GM21423 (cell line): Measurements from ENCODE around the gene SYNE2.

Experiments used
- ATAC-seq: cut with Tn5 transposase; IDR thresholded peaks from one replicate; pipeline ENCODE4 v1.9.1; 2021; ENCODE audit warnings: mild to moderate bottlenecking, moderate library complexity; ENCODE audit not compliant: unreplicated experiment

Gene SYNE2

GRCh38 chr14:64069634-64070359 lies 217.0 kb downstream of the SYNE2 start:
- no peak for ATAC-seq

DNA sequence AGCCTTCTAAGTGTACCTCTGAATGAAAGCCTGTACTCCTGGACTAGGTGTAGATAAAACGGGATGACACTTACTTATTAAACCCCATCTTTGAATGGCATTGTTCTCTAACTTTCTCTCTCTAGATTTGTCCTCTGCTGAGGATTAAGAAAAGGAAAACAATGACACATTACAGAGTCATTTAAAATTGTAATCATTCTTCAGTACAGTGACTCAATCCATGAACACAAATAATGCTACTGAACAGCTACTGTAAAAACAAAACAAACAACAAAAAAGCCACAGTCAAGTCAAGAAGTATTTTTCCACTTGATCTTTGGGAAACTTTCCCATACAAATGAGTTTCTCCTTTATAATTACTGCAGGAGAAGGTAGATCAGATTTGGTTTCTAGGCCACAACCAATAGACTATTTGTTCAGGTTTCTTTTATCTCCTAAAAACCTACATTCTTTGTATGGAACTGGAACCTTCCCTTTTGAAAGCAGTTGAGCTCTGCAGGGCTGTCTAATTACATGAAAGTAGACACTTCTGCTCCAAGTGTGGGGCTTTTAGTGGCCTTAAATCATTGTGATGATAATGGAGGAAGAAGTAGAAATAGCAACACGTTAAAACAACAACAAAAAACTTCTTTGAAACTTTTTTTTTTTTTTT lies 222.3 kb downstream of the SYNE2 start:
- no peak for ATAC-seq

- ATAC-seq, result no peak
Measured at GRCh38 chr14:64075613-64076005, 222.8 kb downstream of the SYNE2 start.

DNA sequence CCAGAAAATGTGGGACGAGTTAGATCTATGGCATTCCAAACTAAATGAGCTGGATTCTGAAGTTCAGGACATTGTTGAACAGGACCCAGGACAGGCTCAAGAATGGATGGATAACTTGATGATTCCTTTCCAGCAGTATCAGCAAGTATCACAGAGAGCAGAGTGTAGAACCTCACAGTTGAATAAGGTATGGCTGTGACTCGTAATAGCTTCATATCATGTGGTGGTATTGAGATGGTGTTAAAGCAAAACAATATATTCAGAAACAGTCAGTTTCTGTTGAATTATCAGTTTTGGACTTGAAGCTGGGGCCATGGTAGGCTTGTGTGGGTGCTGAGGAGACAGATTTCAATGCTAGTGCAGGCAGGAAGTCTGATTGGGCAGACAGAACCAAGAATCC lies 227.6 kb downstream of the SYNE2 start:
- no peak for ATAC-seq

- ATAC-seq, result no peak
Measured at GRCh38 chr14:64081174-64081746, 228.5 kb downstream of the SYNE2 start.

GRCh38 chr14:64082837-64083236 lies 230.0 kb downstream of the SYNE2 start:
- no peak for ATAC-seq

DNA sequence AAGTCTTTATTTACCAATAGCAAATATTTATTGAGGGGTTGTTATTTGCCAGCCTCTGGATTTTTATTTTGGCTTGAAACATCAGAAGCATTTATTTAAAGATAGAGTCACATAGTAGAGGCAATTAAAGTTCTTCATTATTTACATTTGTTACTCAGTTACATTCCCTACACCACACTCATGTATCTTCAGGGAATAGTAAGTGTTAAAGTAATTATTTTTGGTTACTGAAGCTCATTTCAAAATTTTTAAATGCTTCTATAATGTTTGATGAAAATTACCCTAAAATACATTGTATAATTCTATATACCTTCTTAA lies 235.8 kb downstream of the SYNE2 start:
- ATAC-seq, result no peak

- ATAC-seq, result no peak
Measured at GRCh38 chr14:64089920-64090319, 237.1 kb downstream of the SYNE2 start.

DNA sequence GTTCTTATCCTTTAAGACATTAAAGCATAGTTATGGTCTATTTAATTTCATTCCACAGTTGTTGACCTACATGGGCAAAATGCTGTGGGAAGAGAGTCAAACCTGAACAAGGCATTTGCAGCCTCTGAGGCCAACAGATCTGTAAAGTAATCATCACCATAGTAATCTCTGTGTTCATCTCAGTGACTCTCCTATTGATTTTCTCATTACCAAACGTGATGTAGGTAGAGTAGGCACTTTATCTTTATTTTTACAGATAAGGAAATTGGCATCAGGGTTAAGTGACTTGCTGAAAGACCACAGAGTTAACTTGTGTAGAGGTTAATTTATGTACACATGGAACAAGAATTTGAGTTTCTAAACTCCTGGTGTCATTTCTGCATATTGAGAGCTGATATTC lies 238.4 kb downstream of the SYNE2 start:
- ATAC-seq, result no peak

DNA sequence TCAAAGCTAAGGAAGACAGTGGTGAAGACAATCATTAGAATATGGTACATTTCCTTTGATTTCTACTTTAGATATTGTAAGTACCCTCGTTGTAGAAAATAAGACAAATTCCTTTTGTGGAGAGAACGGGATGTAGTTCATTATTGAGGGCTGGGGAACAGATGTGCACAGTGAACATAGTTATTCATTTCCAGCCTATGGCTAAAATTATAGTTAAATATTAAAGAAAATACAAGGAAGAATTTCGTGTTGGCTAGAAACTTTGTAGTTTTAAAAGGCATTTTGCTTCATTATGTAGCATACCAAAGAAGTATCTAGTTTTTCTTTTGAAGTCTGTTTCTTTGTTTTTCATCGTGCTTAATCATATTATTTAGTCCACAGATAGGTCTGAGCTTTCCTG lies 239.5 kb downstream of the SYNE2 start:
- no peak for ATAC-seq

DNA sequence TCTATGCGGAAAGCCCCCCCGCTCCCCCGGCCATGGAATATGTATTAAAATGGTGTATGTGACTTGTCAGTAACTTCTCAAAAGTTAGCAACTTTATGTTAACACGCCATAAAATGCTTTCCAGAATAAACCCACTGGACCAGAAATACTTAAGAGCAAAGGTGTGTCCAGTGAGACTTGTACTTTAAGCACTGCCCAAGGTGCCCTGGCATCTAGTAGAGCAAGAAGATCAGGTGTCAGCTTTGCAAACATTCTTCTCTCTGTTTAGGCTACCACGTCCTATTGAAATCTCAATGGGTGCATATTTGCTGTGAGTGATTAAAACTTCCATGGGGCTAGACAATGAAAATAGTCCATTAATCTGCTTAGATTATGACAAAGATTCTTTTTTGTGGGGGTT lies 240.1 kb downstream of the SYNE2 start:
- ATAC-seq, result no peak

DNA sequence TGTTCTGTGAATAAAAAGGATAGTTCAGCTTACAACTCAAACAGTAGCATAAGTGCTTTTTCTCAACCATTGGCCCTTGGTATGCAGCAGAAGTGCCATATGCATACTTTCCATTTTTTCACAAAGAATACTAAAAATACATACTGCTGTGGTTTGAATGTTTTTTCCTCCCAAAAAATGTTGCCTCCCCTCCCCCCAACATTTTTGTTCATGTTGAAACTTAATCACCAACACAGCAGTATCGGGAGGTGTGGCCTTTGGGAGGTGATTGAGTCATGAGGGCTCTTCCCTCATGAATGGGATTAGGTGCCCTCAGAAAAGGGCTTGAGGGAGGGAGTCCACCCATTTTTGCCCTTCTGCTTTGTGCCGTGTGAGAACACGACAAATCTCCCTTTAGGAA lies 242.8 kb downstream of the SYNE2 start:
- ATAC-seq, result no peak

DNA sequence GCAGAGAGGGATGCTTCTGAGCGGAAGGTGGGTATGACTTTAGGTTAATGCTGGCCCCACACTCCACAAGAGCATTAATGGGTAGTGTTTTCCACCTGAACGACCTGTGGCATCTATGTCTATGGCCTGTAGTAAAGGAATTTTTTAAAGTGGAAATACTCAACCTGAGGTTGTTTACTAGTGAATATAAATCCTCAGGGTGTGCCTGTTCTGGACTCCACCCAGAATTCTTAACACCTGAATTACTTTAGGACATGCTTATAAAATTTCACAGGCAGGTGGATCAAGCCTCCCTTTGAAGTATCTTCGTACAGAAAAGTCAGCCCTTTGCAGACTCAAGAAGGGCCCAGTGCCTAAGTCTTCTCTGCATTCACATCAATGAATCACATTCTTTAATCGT lies 245.3 kb downstream of the SYNE2 start:
- no peak for ATAC-seq

- no peak for ATAC-seq
Measured at GRCh38 chr14:64107438-64107837, 254.6 kb downstream of the SYNE2 start.

- no peak for ATAC-seq
Measured at GRCh38 chr14:64109819-64110554, 257.2 kb downstream of the SYNE2 start.

- ATAC-seq, result no peak
Measured at GRCh38 chr14:64110802-64111201, 258.0 kb downstream of the SYNE2 start.

DNA sequence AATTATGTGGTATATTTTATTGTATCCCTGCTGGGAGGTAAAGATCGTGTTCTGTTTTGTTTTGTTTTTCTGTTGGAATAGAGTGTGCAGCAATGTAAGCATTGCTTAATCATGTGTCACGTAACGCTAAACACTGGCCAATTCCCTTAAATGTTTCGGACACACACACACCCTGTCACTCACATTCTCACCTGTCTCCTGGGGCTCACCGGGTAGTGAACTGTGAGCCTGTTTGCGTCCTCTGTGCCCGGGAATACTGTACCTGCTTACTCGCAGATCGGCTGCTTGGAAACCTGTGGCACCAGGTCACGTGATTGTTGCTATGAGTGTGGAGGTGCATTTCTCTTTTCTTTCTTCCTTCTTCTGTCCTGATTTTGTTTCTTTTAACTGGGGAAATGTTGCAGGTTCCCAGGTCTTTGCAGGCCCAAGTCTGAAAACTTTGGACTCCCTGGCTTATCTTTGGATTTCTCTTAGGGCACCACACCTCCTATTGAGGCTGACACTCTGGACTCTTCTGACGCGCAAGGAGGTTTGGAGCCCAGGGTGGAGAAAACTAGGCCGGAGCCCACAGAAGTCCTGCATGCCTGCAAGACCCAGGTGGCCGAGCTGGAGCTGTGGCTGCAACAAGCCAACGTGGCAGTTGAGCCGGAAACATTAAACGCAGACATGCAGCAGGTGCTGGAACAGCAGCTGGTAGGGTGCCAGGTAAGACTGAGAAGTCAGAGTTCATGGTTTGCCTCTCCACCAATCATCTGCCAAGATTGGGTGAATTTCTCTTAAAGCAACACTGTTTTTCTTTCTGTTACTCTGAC lies 260.3 kb downstream of the SYNE2 start:
- ATAC-seq, result no peak

GRCh38 chr14:64114166-64114565 lies 261.4 kb downstream of the SYNE2 start:
- ATAC-seq, result no peak

- no peak for ATAC-seq
Measured at GRCh38 chr14:64114796-64115195, 262.0 kb downstream of the SYNE2 start.

DNA sequence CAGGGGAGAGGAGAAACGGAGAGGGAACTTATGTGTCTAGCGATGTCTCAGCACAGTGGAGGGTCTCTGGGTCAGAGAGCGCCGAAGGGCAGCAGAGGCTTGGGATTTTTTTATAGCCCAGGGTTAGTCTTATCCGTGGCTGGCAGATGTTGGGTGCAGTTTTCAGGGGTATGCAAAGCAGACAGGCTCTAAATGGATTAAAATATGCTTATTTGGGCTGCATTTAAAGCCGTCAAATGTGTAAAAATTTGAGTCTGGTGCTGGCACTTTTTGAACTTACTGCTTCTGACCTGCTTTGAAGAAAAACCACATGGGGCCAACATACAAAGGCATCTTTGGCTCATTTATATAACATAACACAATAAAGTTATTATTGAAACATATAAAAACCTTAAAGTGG lies 262.6 kb downstream of the SYNE2 start:
- no peak for ATAC-seq
